Fibroblast of lung (primary cell): ENCODE data around the gene ERF. TPM values are rescaled to one million over a fixed set of nuclear protein-coding genes. Genes with fewer than 3 reads are reported as not detected.

Experiments used
- DNase-seq, 2 donors: peaks; one replicate each; pipeline versions ENCODE4 v3.0.0 to v3.0.0-alpha.2; 2010; ENCODE audit warnings: low read depth in 2 of 2
- H2AFZ ChIP-seq: 2 replicates; pipeline ENCODE4 v1.5.1; 2012; ENCODE audit warnings: low read length, control low read depth, inconsistent platforms
- H3K27ac ChIP-seq: 2 replicates; pipeline ENCODE4 v1.5.1; 2011; ENCODE audit warnings: low read length, control low read depth; ENCODE audit not compliant: insufficient read depth
- H3K27me3 ChIP-seq: 2 replicates; pipeline ENCODE4 v1.5.1; 2011; ENCODE audit warnings: mild to moderate bottlenecking, low read length; ENCODE audit not compliant: control insufficient read depth, insufficient read depth
- H3K36me3 ChIP-seq: 2 replicates; pipeline ENCODE4 v1.5.1; 2011; ENCODE audit warnings: low read length; ENCODE audit not compliant: control insufficient read depth, insufficient read depth
- H3K4me1 ChIP-seq: 2 replicates; pipeline ENCODE4 v1.5.1; 2011; ENCODE audit warnings: low read length; ENCODE audit not compliant: control insufficient read depth, insufficient read depth; ENCODE audit errors: extremely low read depth
- H3K4me2 ChIP-seq: 2 replicates; pipeline ENCODE4 v1.5.1; 2011; ENCODE audit warnings: low read length, control low read depth; ENCODE audit not compliant: insufficient read depth; ENCODE audit errors: extremely low read depth
- H3K4me3 ChIP-seq, 4 experiments: fragments of 200-600 bp in 1 of 4; sonication (generic) in 1 of 4; replicated peaks in 1 of 4; 2 replicates each; pipeline ENCODE4 v1.5.1; 2011 to 2016; ENCODE audit warnings: low read length in 4 of 4, low read depth in 3 of 4, mild to moderate bottlenecking in 3 of 4, control low read depth in 2 of 4, inconsistent platforms in 1 of 4, mixed read lengths in 1 of 4; ENCODE audit not compliant: insufficient read depth in 1 of 4; ENCODE audit errors: control extremely low read depth in 1 of 4
- H3K79me2 ChIP-seq: 2 replicates; pipeline ENCODE4 v1.5.1; 2012; ENCODE audit warnings: mild to moderate bottlenecking, low read length, inconsistent platforms; ENCODE audit not compliant: control insufficient read depth, insufficient read depth
- H3K9ac ChIP-seq: 2 replicates; pipeline ENCODE4 v1.5.1; 2011; ENCODE audit warnings: mild to moderate bottlenecking, low read length, control low read depth; ENCODE audit not compliant: insufficient read depth
- H3K9me3 ChIP-seq: 2 replicates; pipeline ENCODE4 v1.5.1; 2012; ENCODE audit warnings: low read depth, low read length; ENCODE audit not compliant: control insufficient read depth, insufficient read depth
- H4K20me1 ChIP-seq: 2 replicates; pipeline ENCODE4 v1.5.1; 2011; ENCODE audit warnings: low read length; ENCODE audit not compliant: control insufficient read depth, insufficient read depth; ENCODE audit errors: extremely low read depth
- CTCF ChIP-seq, 2 donors: IDR thresholded peaks in 1 of 2; conservative IDR thresholded peaks in 1 of 2; 1 replicate in 1 of 2; 2 replicates in 1 of 2; pipeline ENCODE4 v1.5.1; 2011 to 2012; ENCODE audit warnings: low read length in 2 of 2, control low read depth in 1 of 2, inconsistent platforms in 1 of 2, low read depth in 1 of 2, mild to moderate bottlenecking in 1 of 2
- EZH2 ChIP-seq: IDR thresholded peaks from 2 replicates; pipeline ENCODE4 v1.5.1; 2012; ENCODE audit warnings: low read length, control low read depth, mild to moderate bottlenecking; ENCODE audit errors: missing control alignments
- polyA plus RNA-seq, 2 donors: library from polyadenylated mRNA; depleted of rRNA in 1 of 2; stranded (reverse) in 1 of 2; unstranded in 1 of 2; fragments of >200 nt; gene quantifications; 2 replicates each; pipeline ENCODE4 v1.2.1, GENCODE V29; 2011 to 2012; ENCODE audit warnings: missing spikeins in 1 of 2
- total RNA-seq: library from RNA; depleted of rRNA; stranded (reverse); fragments of >200 nt; gene quantifications from 2 replicates; pipeline ENCODE4 v1.2.1, GENCODE V29; 2014

Gene ERF
- total and polyA plus RNA-seq, 2 donors (not counting 1 experiment from before 2014, with no cell fraction given) = 13.2 to 36.3 TPM

DNA sequence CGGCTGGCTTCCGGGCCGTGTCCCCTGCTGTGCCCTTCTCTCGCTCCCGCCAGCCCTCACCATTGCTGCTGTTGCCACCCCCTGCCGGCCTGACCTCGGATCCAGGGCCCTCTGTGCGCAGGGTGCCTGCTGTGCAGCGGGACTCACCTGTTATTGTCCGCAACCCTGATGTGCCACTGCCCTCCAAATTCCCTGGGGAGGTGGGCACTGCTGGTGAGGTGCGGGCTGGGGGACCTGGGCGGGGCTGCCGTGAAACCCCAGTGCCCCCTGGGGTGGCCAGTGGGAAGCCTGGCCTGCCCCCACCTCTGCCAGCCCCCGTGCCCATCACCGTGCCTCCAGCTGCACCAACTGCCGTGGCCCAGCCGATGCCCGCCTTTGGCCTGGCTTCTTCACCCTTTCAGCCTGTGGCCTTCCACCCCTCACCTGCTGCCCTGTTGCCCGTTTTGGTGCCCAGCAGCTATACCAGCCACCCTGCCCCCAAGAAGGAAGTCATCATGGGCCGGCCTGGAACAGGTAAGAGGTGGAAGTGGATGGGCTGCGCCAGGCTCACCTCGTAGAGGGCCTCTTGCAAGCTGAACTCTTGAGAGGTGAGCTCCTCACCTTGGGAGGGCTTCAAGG, 19.2 kb upstream of the ERF start:
- TF ChIP-seq CTCF (conservative IDR thresholded peaks at IDR 0.05 in 1 of 2, IDR thresholded peaks at IDR 0.05 in 1 of 2; ENCODE audit: low read depth in 1 of 2, low read length in 2 of 2) (no peak), EZH2 (no peak)
- Histone ChIP-seq H3K9ac (no peak overlapping the region), H3K4me1 (peaks cover 16% of the 10 kb centered on the region), H3K4me3 (no peak overlapping the region), H3K27me3 (no peaks in the 10 kb centered on the region), H3K36me3 (peaks cover 26% of the 10 kb centered on the region), H3K79me2 (peaks cover 61% of the 10 kb centered on the region), H3K27ac (no peak overlapping the region), H2AFZ (no peak overlapping the region), H4K20me1 (no peaks in the 10 kb centered on the region), H3K9me3 (no peaks in the 10 kb centered on the region), H3K4me2 (no peak overlapping the region)
- DNase-seq = no peak

- Histone ChIP-seq H3K4me2 (no peak overlapping the region), H3K27me3 (no peaks in the 10 kb centered on the region)
- TF ChIP-seq CTCF (conservative IDR thresholded peaks at IDR 0.05 in 1 of 2, IDR thresholded peaks at IDR 0.05 in 1 of 2; ENCODE audit: low read depth in 1 of 2, low read length in 2 of 2) = no peak
- TF ChIP-seq EZH2 = no peak
These were observed 18.6 kb upstream of the ERF start for GRCh38 chr19:42273407-42274064.

GRCh38 chr19:42272989-42273406, 18.1 kb upstream of the ERF start:
- H3K9ac ChIP-seq = no peak overlapping the region
- H3K4me3 ChIP-seq = no peak overlapping the region
- H3K36me3 ChIP-seq = peaks cover 26% of the 10 kb centered on the region
- no peak for DNase-seq
- H2AFZ ChIP-seq = no peak overlapping the region
- no peaks in the 10 kb centered on the region for H3K9me3 ChIP-seq
- no peak overlapping the region for H3K4me2 ChIP-seq
- no peak for TF ChIP-seq EZH2
- no peak for TF ChIP-seq CTCF (conservative IDR thresholded peaks at IDR 0.05 in 1 of 2, IDR thresholded peaks at IDR 0.05 in 1 of 2; ENCODE audit: low read depth in 1 of 2, low read length in 2 of 2)
- H3K27me3 ChIP-seq = no peaks in the 10 kb centered on the region
- peaks cover 12% of the 10 kb centered on the region for H3K4me1 ChIP-seq
- no peaks in the 10 kb centered on the region for H4K20me1 ChIP-seq
- peaks cover 56% of the 10 kb centered on the region for H3K79me2 ChIP-seq
- no peak overlapping the region for H3K27ac ChIP-seq

More at GRCh38 chr19:42273407-42274064, 18.6 kb upstream of the ERF start:
- H2AFZ ChIP-seq = no peak overlapping the region
- peaks cover 12% of the 10 kb centered on the region for H3K4me1 ChIP-seq
- H3K27ac ChIP-seq = no peak overlapping the region
- no peak overlapping the region for H3K9ac ChIP-seq
- H3K9me3 ChIP-seq = no peaks in the 10 kb centered on the region
- no peak overlapping the region for H3K4me3 ChIP-seq
- H3K79me2 ChIP-seq = peaks cover 56% of the 10 kb centered on the region
- peaks cover 26% of the 10 kb centered on the region for H3K36me3 ChIP-seq
- H4K20me1 ChIP-seq = no peaks in the 10 kb centered on the region
- no peak for DNase-seq
